Stimulated activated CD8-positive, alpha-beta memory T cell treated with anti-CD3 and anti-CD28 coated beads, Interleukin-15, amount 100 ng/mL, for 48 hours (primary cell): Measurements from ENCODE around the gene FANCD2OS.
"Not testable (repeated sequence)": the region's sequence is repeated elsewhere in the genome, so short reads cannot be mapped to it uniquely, and the experiment has no call there.

Experiments
- DNase-seq, 2 donors: peaks; one replicate each; pipeline ENCODE4 v3.0.0-alpha.2; 2020; ENCODE audit warnings: low read depth in 2 of 2

The FANCD2OS gene, protein sequence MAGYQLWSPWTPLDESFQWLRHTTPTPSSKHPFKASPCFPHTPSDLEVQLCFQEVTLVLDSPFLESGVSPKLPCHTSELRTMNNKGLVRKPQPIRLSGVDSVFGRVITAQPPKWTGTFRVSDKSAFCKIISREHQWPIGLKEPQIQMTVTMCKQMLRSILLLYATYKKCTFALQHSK

DNA sequence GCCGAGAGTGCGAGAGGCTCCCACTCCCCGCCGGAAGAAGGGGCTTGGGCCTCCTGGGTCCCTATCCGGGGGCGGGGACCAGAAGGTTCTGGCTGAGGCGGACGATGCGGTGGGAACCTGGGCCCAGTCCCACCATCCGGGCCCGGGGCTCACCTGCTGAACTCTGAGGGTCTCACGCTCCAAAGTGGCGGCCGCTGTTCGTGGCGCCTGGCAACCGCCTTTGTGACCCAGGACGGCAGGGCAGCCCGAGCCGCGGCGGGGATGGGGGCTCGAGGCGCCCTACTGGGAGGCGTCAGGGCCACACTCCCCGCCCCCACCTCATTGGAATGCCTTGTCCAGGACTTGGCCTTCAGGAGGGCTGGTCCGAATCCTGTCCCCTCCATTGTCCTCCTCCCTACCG, at the start of gene FANCD2OS:
Gene FANCD2OS, minus strand, starts transcription at position 165 of the 400 bp plus-strand sequence. CDS start 3,481 bp downstream, outside the sequence.
- DNase-seq = no peak

DNA sequence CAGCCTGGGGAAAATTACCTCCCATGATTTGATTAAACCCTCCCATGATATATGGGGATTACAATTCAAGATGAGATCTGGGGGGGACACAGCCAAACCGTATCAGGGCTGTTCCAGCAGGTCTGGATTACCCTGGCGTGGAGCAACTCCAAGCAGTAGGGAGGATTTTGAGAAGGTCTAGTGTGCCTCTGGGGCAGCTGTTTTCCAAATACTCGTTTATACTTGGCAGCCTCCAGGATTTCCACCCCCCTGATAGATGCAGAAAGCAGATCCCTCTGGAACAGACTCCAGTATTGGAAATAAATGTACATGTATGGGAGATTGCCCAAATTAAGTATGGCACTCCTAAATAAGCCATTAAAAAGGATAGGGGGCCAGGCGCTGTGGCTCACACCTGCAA, 49.0 kb upstream of the FANCD2OS start:
- DNase-seq = no peak

GRCh38 chr3:10155658-10156057, 47.6 kb upstream of the FANCD2OS start:
- DNase-seq = no peak

DNA sequence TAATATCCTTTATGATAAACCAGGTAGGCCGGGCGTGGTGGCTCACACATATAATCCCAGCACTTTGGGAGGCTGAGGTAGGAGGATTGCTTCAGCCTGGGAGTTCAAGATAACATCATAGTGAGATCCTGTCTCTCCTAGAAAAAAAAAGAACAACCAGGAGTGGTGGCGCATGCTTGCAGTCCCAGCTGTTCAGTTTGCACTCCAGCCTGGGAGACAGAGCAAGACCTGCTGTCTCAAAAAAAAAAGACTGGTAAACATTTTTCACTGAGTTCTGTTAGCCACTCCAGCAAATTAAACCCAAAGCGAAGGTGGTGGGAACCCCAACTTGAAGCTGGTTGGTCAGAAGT, 47.0 kb upstream of the FANCD2OS start:
- DNase-seq = no peak

- DNase-seq = no peak
Measured at GRCh38 chr3:10154335-10155122, 46.5 kb upstream of the FANCD2OS start.

GRCh38 chr3:10150987-10151386, 42.9 kb upstream of the FANCD2OS start:
- no peak for DNase-seq

DNA sequence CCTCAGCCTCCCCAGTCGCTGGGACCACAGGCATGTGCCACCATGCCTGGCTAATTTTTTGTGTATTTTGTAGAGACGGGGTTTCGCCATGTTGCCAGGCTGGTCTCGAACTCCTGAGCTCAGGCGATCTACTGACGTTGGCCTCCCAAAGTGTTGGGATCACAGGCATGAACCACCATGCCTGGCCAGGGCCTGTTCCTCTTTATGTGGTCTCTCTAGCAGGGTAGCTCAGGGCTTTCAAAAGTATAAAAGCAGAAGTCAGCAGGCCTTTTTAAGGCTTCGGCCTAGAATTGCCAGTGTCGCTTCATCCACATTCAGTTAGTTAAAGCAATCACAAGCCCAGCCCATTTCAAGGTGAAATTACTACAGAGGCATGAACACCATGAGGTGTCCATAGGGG, 41.2 kb upstream of the FANCD2OS start:
- DNase-seq = no peak

DNA sequence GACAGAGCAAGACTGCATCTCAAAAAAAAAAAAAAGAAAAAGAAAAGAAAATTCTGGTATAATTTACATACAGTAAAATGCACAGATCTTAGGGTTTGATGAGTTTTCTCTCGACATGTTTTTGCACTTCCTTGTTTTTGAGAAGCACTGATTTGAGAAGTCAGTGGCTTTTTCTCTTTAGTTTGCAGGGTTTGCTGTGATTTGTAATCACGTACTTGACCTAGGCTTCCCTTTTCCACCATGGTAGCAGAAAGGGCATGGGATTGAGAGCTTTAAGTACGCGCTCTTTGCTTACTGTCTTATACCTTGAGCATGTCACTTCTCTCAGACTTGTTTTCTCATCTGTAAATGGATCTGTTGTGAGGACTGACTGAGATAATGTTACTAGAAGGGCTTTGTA, 37.6 kb upstream of the FANCD2OS start:
- no peak for DNase-seq

- DNase-seq = no peak
Measured at GRCh38 chr3:10142707-10143560, 34.9 kb upstream of the FANCD2OS start.

DNA sequence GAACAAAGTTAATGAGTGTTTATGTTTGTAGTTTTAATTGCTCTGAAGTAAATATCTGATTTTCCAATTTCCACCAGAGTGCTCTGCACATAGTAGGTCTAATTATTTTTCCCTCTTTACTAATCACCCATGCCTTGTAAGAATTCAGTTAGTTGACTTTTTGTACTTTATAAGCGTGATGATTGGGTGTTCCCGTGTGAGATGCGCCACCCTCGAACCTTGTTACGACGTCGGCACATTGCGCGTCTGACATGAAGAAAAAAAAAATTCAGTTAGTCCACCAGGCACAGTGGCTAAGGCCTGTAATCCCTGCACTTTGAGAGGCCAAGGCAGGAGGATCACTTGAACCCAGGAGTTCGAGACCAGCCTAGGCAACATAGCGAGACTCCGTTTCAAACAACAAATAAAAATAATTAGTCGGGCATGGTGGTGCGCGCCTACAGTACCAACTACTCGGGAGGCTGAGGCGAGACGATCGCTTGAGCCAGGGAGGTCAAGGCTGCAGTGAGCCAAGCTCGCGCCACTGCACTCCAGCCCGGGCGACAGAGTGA, 33.0 kb upstream of the FANCD2OS start:
- no peak for DNase-seq

DNA sequence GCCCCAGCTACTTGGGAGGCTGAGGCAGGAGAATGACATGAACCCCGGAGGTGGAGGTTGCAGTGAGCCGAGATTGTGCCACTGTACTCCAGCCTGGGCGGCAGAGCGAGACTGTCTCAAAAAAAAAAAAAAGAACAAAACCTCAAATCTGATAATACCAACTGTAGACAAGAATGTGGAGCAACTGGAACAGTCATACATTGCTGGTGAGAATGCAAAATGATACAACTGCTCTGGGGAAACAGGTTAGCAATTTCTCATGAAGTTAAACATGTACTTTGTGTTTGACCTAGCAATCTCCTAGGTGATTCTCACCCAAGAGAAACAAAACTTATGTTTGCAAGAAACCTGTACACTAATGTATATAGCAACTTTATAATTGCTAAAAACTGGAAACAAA, 29.1 kb upstream of the FANCD2OS start:
- no peak for DNase-seq

- no peak for DNase-seq
Measured at GRCh38 chr3:10136426-10137005, 28.5 kb upstream of the FANCD2OS start.

GRCh38 chr3:10135872-10136271, 27.8 kb upstream of the FANCD2OS start:
- DNase-seq = not testable (repeated sequence)

GRCh38 chr3:10122724-10123123, 14.7 kb upstream of the FANCD2OS start:
- DNase-seq = no peak

GRCh38 chr3:10121064-10121463, 13.0 kb upstream of the FANCD2OS start:
- DNase-seq = no peak

GRCh38 chr3:10119376-10119775, 11.3 kb upstream of the FANCD2OS start:
- no peak for DNase-seq

DNA sequence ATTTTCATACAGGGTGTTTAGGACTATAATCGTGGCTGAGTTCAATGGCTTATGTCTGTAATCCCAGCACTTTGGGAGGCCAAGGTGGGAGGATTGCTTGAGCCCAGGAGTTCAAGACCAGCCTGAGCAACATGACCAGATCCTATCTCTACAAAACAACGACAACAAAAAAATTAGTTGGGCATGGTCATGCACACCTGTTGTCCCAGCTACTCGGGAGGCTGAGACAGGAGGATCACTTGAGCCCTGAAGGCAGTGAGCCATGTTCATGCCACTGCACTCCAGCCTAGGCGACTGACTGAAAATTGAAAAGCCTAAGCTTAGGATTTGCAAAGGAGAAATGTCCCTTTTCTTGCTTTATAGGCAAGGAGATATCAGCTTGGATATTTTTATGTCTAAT, 8.9 kb upstream of the FANCD2OS start:
- no peak for DNase-seq

- no peak for DNase-seq
Measured at GRCh38 chr3:10116138-10116460, 8.0 kb upstream of the FANCD2OS start.

- DNase-seq = peak; percentile 90 to 92
Measured at GRCh38 chr3:10115326-10116137, 7.5 kb upstream of the FANCD2OS start, which contains the start of gene BRK1. TSS of gene BRK1 (plus strand) at chr3:10115675. CDS start at chr3:10115702, 27 bp downstream.

- no peak for DNase-seq
Measured at GRCh38 chr3:10106919-10107318, 1.1 kb downstream of the FANCD2OS start.

- DNase-seq = no peak
Measured at GRCh38 chr3:10099041-10099440, 9.0 kb downstream of the FANCD2OS start.
